MM.1S (cell line): ENCODE data around the gene POLG.

Source experiments
- CTCF ChIP-seq: fragments of 300-600 bp; sonication (generic); IDR thresholded peaks from 2 replicates; pipeline ENCODE4 v1.5.1; 2016; ENCODE audit warnings: antibody characterized with exemption, low read length, mixed read lengths
- EZH2phosphoT487 ChIP-seq: fragments of 300-600 bp; sonication (generic); IDR thresholded peaks from 2 replicates; pipeline ENCODE4 v1.6.1; 2018; ENCODE audit warnings: antibody characterized with exemption, low read length

- no peak for TF ChIP-seq EZH2phosphoT487
- no peak for TF ChIP-seq CTCF
Measured at GRCh38 chr15:89341316-89342005, 6.8 kb upstream of the POLG start.
